PC-9 (cell line): ENCODE results near the gene C12orf57.

Experiments used
- EZH2 ChIP-seq: fragments of 200-600 bp; sonication (generic); IDR thresholded peaks from 2 replicates; pipeline ENCODE4 v1.8.0; 2017; ENCODE audit warnings: antibody characterized with exemption, low read depth
- TF ChIP-seq, protein P1 (sequence below): fragments of 200-600 bp; sonication (generic); conservative IDR thresholded peaks from 2 replicates; pipeline ENCODE4 v1.6.1; 2017; ENCODE audit warnings: mixed run types, antibody characterized with exemption, mild to moderate bottlenecking, moderate library complexity

DNA sequence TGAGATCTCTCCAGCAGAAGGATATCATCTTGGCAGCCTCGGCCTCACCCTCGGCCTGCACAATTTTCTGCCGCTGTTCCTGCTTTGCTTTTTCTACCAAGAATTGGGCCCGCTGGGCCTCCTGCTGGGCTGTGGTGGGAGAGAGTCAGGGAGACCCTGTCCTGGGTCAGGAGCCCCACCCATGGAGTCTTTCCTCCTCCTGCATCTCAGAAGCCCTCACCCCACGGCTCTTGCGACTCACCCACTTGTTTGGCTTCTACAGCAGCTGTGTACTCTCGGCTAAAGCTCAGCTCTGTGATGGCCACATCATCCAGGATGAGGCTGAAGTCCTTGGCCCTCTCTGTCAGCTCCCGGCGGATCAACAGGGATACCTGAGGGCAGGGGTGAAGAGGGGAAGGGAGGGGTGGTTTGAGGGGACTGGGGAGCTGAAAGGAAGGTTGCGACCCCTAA lies 23.9 kb downstream of the C12orf57 start:
- TF ChIP-seq, protein P1, sequence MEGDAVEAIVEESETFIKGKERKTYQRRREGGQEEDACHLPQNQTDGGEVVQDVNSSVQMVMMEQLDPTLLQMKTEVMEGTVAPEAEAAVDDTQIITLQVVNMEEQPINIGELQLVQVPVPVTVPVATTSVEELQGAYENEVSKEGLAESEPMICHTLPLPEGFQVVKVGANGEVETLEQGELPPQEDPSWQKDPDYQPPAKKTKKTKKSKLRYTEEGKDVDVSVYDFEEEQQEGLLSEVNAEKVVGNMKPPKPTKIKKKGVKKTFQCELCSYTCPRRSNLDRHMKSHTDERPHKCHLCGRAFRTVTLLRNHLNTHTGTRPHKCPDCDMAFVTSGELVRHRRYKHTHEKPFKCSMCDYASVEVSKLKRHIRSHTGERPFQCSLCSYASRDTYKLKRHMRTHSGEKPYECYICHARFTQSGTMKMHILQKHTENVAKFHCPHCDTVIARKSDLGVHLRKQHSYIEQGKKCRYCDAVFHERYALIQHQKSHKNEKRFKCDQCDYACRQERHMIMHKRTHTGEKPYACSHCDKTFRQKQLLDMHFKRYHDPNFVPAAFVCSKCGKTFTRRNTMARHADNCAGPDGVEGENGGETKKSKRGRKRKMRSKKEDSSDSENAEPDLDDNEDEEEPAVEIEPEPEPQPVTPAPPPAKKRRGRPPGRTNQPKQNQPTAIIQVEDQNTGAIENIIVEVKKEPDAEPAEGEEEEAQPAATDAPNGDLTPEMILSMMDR, result no peak
- TF ChIP-seq EZH2, result no peak
